Gastrocnemius medialis (tissue), 4 donors: Measurements from ENCODE around the gene DNPEP.

Experiments used
- CTCF ChIP-seq, 5 experiments: fragments of 450-650 bp in 3 of 5; fragments of 200-600 bp in 2 of 5; sonication (generic) in 2 of 5; IDR thresholded peaks in 4 of 5; conservative IDR thresholded peaks in 1 of 5; 1 replicate in 4 of 5; 2 replicates in 1 of 5; pipeline ENCODE4 v1.5.1; 2016 to 2019; ENCODE audit warnings: antibody characterized with exemption in 5 of 5, mild to moderate bottlenecking in 3 of 5, moderate library complexity in 3 of 5
- POLR2A ChIP-seq, 2 donors: fragments of 450-650 bp; IDR thresholded peaks; one replicate each; pipeline ENCODE4 v1.6.1; 2017; ENCODE audit warnings: antibody characterized with exemption in 2 of 2, mild to moderate bottlenecking in 2 of 2, moderate library complexity in 2 of 2

- no peak for TF ChIP-seq POLR2A (IDR thresholded peaks at IDR 0.05)
- TF ChIP-seq CTCF (IDR thresholded peaks at IDR 0.05 in 4 of 5, conservative IDR thresholded peaks at IDR 0.05 in 1 of 5), result no peak
Measured at GRCh38 chr2:219325136-219325535, 62.6 kb downstream of the DNPEP start.
